ENCODE data around the gene NUPR1. TPM values are rescaled to one million over a fixed set of nuclear protein-coding genes. Genes with fewer than 3 reads are reported as not detected.
A peak's percentile ranks its signal among the peaks of the same experiment; 100 is the strongest.

Gene NUPR1
- total RNA-seq, 4 donors from 2014 or later = 20.2 to 56.4 (median 40.1) TPM

DNA sequence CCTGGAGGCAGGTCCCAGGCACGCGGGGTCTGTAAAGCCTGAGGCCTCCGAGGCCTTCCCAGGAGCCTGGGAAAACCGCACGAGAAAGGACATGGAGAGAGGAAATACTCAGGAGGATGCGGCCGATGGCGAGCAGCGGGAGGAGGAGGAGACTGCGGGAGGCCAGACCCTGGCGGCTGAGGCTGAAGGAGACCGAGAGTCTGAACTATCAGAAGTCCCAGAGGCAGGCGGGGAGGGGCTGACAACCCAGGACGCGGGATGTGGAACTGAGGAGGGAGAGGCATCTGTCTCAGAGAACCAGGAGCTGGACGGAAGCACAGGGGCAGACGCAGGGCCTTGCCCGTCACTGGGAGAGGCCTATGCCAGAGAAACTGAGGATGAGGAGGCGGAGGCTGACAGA, 41.9 kb downstream of the NUPR1 start:
- ATAC-seq (ENCODE audit: low FRiP score) (no peak), DNase-seq (ENCODE audit: low spot score) (no peak)
- TF ChIP-seq, protein P1, sequence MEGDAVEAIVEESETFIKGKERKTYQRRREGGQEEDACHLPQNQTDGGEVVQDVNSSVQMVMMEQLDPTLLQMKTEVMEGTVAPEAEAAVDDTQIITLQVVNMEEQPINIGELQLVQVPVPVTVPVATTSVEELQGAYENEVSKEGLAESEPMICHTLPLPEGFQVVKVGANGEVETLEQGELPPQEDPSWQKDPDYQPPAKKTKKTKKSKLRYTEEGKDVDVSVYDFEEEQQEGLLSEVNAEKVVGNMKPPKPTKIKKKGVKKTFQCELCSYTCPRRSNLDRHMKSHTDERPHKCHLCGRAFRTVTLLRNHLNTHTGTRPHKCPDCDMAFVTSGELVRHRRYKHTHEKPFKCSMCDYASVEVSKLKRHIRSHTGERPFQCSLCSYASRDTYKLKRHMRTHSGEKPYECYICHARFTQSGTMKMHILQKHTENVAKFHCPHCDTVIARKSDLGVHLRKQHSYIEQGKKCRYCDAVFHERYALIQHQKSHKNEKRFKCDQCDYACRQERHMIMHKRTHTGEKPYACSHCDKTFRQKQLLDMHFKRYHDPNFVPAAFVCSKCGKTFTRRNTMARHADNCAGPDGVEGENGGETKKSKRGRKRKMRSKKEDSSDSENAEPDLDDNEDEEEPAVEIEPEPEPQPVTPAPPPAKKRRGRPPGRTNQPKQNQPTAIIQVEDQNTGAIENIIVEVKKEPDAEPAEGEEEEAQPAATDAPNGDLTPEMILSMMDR (IDR thresholded peaks at IDR 0.05) = no peak

DNA sequence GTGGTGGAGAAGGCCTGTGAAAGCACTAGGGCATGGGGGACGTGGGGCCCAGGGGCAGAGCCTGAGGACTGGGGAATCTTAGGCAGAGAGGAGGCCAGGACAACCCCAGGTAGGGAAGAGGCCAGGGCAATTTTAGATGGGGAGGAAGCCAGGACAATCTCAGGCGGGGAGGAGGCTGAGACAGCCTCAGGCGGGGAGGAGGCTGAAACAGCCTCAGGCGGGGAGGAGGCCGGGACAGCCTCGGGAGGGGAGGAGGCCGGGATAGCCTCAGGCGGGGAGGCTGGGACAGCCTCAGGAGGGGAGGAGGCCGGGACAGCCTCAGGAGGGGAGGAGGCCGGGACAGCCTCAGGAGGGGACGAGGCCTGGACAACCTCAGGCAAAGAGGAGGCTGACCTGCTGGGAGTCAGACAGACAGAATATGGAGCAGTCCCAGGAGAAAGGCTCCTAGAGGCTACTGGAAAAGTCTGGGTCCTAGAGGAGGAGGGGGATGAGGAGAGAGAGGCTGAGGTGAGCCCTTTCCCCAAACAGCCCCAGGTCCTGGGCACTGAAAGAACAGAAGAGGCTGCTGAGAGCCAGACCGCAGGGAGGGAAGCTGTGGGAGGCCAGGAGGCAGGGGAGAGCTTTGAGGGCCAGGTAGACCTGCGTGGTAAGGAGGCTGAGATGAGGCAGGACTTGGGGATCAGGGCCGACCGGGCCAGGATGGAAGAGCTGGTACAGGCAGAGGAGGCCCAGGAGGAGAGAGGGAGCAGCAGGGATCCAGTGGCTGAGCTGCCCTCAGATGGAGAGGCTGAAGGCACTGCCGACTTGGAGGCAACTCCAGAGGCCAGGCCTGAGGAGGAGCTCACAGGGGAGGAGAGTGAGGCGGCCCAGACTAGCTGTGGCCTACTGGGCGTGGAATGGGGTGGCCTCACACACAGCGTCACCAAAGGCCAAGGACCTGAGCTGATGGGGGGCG, 42.7 kb downstream of the NUPR1 start:
- TF ChIP-seq, protein P1 (IDR thresholded peaks at IDR 0.05) = no peak
- ATAC-seq (ENCODE audit: low FRiP score) (no peak), DNase-seq (ENCODE audit: low spot score) (no peak)

DNA sequence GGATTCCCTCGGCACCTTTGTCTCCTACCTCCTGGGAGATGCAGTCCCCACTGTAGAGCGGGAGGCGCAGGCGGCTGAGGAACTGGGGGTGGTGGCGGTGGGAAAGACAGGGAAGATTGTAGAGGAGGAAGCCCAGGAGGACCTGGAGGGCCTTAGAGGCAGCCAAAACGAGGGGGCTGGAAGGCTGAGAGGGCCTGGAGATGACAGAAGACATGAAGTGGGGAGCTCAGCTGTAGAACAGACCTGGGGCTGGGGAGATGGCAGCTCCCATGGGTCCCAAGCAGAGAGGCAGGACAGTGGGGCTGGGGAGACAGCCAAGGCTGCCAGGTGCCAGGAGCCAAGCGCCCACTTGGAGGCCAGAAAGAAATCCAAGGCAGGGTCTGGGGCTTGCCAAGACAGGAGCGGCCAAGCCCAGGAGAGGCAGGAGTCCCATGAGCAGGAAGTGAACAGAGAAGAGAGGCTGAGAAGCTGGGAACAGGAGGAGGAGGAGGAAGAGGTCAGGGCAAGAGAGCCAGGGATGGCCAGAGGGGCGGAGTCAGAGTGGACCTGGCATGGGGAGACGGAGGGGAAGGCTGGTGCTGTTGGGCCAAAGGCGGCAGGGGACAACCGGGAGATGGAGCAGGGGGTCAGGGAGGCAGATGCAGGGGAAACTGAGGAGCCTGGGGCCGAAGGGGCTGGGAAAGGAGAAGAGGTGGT, 43.5 kb downstream of the NUPR1 start:
- DNase-seq (ENCODE audit: low spot score) (no peak), ATAC-seq (ENCODE audit: low FRiP score) (no peak)
- TF ChIP-seq, protein P1 (IDR thresholded peaks at IDR 0.05) = no peak

DNA sequence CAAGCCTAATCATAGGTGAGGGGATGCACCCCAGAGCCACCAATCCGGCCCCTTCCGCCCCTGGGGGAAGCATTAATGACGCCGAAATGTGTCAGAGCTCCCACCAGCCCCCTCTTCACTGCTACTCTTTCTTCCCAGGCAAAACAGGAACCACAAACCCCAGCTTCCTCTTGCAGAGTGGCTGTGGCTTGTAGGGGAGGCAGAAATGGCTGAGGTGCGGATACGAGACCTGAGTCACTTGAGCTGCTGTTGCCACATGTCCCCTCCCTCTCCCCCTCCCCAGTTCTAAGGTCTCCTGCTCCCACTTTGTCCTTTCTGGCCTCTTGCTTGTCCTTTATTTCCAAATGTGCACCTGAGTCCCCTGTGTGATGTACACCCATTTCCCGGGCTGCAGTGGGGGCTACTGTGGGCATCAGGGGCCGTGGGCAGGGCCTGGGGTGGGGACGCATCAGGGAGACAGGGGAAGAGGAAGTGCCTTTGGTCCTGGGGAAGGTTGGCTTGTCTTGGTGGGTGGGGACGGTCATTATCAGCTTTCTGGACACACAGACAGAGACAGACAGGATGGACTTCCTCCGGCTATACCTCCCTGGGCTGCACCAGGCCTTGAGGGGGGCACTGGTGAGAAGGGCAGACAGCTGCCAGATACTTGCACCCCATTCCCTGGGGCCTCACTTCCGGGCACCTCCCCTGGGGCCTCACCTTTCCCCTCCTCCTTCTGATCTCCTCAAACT, 44.5 kb downstream of the NUPR1 start, which contains the start of gene APOBR:
Gene APOBR, plus strand, starts transcription at position 523 of the 731 bp plus-strand sequence. Its CDS starts 39 bp downstream, at position 562.
- DNase-seq (ENCODE audit: low spot score) (no peak), ATAC-seq (ENCODE audit: low FRiP score) (no peak)
- TF ChIP-seq, protein P1 (IDR thresholded peaks at IDR 0.05) = no peak

DNA sequence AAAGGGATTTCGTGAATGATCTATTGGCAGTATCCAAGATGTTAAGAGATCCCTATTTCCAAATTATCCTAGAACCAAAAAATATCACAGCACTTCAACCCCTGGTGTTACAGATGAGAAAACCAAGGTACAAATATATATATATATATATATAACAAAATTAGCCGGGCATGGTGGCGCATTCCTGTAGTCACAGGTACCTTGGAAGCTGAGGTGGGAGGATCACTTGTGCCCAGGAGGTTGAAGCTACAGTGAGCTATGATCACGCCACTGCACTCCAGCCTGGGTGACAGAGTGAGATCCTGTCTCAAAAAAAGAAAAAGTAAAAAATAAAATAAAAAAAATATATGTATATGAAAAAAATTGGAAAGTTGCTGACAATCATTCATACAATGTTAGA, 46.3 kb downstream of the NUPR1 start:
- TF ChIP-seq, protein P1 (IDR thresholded peaks at IDR 0.05) = no peak
- DNase-seq (ENCODE audit: low spot score) = no peak
- no peak for ATAC-seq (ENCODE audit: low FRiP score)

DNA sequence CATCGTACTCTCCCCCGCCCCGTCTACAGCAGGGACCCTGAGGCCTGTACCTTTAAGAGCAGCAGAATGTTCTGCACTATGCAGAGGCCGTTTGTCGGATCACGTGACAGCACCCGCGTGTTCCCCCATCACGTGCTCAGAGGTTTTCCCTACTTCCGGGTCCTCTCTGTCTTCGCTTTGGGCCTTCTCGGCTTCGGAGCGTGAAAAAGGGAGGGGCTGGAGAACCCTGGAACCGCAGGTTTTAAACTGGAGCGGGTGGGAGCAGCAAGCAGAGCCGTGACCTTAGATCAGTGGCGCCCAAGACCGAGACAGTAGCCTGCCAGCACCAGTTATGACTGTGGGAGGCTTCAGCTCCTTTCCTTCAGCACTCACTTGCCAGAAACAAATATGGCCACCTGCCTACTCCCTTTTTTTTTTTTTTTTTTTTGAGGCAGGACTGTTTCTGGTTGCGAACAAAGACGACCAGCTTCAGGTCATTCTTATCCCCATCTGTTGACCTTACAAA, 46.8 kb downstream of the NUPR1 start, which contains the start of gene CLN3:
Gene CLN3, minus strand, starts transcription at position 105 of the 505 bp plus-strand sequence. CDS start 315 bp downstream, outside the sequence.
- peak; percentile 95 for ATAC-seq (ENCODE audit: low FRiP score)
- TF ChIP-seq, protein P1 (IDR thresholded peaks at IDR 0.05) = no peak
- DNase-seq (ENCODE audit: low spot score) = peak; percentile 75

Measured in omental fat pad (tissue), 4 donors.